ENCODE results near the gene GPR107. TPM values are rescaled to one million over a fixed set of nuclear protein-coding genes. Genes with fewer than 3 reads are reported as not detected.

GPR107 gene
- total and polyA plus RNA-seq, 2 donors (not counting 1 experiment from before 2014, with no cell fraction given), result 10.4 to 28.1 TPM

- H3K36me3 ChIP-seq (replicated peaks in 1 of 2; ENCODE audit: control extremely low read depth in 1 of 2, control insufficient read depth in 1 of 2, extremely low read depth in 1 of 2, insufficient read depth in 2 of 2, low read length in 1 of 2), result peaks cover 0 to 4% of the 10 kb centered on the region in 2 experiments
- H3K9me3 ChIP-seq (ENCODE audit: control extremely low read depth in 1 of 3, control insufficient read depth in 2 of 3, insufficient read depth in 1 of 3, low read length in 2 of 3), result peaks cover 0 to 6% (median 0%) of the 10 kb centered on the region in 3 donors
- Mint-ChIP-seq H3K27ac (peak overlapping the region; percentile 54), H3K27me3 (no peaks in the 10 kb centered on the region), H3K4me3 (peak overlapping the region; percentile 59), H3K9me3 (ENCODE audit: insufficient read depth) (no peaks in the 10 kb centered on the region), H3K4me1 (peaks cover 90% of the 10 kb centered on the region)
- ATAC-seq (ENCODE audit: low read depth) (no peak), DNase-seq (no peak)
- peak overlapping the region in 1 of 2 donors; percentile 89 for H3K27ac ChIP-seq (ENCODE audit: low read length in 2 of 2)
- POLR2A ChIA-PET, result interaction anchor here (1.1 to 2.9 kb wide), 4 partner anchors 9 to 38 kb away, joined by 3 to 8 read pairs (median 5); no protein-coding TSS in a partner anchor
- peaks cover 27% of the 10 kb centered on the region for H4K20me1 ChIP-seq (ENCODE audit: control insufficient read depth, insufficient read depth, low read length, poor library complexity, severe bottlenecking)
- no peak overlapping the region for H2AFZ ChIP-seq (ENCODE audit: insufficient read depth, low read depth, low read length, poor library complexity, severe bottlenecking)
- H3K79me2 ChIP-seq (ENCODE audit: control insufficient read depth, insufficient read depth, low read length), result peaks cover 100% of the 10 kb centered on the region
- H3K4me2 ChIP-seq (replicated peaks; ENCODE audit: low read depth, low read length, poor library complexity, severe bottlenecking), result peak overlapping the region; percentile 45
- H3K4me1 ChIP-seq (ENCODE audit: control insufficient read depth in 2 of 2, insufficient read depth in 2 of 2, low read length in 2 of 2), result peaks cover 88 to 89% of the 10 kb centered on the region in 2 donors
- intact Hi-C loops (cut with micrococcal nuclease), result loop anchor here (2.0 kb wide), 1 partner anchor 15 kb away; no protein-coding TSS in a partner anchor
- CTCF ChIA-PET, result interaction anchor here (0.8 to 1.4 kb wide), 3 partner anchors 8 to 35 kb away, joined by 3 to 5 read pairs (median 3); no protein-coding TSS in a partner anchor
- no peak for TF ChIP-seq CTCF (IDR thresholded peaks at IDR 0.05)
- no peak for TF ChIP-seq EZH2 (IDR thresholded peaks at IDR 0.05; ENCODE audit: borderline replicate concordance, insufficient read depth, low read depth, low read length, poor library complexity, severe bottlenecking)
- no peak overlapping the region for H3K4me3 ChIP-seq (ENCODE audit: control extremely low read depth in 1 of 5, extremely low read depth in 1 of 5, insufficient read depth in 1 of 5, low read depth in 2 of 5, low read length in 4 of 5)
- 66% methylated on average over 3 of the region's 9 CpGs for WGBS (ENCODE audit: insufficient coverage)
- no peaks in the 10 kb centered on the region for H3K27me3 ChIP-seq (replicated peaks in 1 of 4; ENCODE audit: control extremely low read depth in 1 of 4, control insufficient read depth in 3 of 4, insufficient read depth in 4 of 4, low read length in 3 of 4)
- peak overlapping the region; percentile 5 for H3K9ac ChIP-seq (ENCODE audit: low read length)
These were observed 26.0 kb upstream of the GPR107 start for GRCh38 chr9:130027533-130028365.
